ENCODE measurements around the gene LRCOL1.

LRCOL1 gene

DNA sequence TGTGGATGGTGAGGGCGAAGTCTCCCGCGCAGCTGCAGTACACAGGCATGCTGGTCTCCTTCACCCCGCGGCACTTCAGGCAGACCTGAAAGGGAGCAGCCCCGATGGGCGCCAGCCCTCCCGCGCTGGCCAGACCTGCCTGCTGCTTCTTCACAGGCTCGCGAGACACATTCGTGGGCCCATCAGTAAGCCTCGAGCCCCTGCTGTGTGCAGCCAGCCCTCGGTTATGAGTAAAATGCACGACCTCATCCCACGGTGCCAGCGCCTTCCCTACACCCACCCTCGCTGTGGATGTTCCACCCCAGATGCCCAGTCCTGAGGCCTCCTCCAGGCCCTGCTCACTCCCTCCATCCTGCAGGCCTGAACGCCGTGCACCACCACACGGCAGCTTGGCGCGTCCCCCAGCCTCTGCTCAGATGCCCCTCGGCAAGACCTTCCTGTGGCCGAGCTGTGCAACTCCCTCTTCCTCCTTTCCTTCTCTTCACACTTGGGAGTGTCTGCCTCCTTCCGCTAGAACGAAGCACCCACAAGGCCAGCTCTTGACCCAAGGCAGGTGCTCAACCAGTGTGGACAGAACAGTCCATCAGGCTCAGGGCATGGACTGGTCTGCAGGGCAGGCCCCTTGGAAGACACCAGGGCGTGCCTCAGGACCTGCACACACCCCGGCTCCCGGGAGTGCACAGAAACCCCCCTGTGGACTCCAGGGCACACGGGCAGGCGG is 14.7 kb upstream of the LRCOL1 start:
- Mint-ChIP-seq H3K4me3 (no peak overlapping the region), H3K4me1 (peaks cover 8% of the 10 kb centered on the region), H3K27me3 (peaks cover 12% of the 10 kb centered on the region), H3K9me3 (no peaks in the 10 kb centered on the region), H3K27ac (no peak overlapping the region)
- ATAC-seq (no peak), DNase-seq (no peak)

DNA sequence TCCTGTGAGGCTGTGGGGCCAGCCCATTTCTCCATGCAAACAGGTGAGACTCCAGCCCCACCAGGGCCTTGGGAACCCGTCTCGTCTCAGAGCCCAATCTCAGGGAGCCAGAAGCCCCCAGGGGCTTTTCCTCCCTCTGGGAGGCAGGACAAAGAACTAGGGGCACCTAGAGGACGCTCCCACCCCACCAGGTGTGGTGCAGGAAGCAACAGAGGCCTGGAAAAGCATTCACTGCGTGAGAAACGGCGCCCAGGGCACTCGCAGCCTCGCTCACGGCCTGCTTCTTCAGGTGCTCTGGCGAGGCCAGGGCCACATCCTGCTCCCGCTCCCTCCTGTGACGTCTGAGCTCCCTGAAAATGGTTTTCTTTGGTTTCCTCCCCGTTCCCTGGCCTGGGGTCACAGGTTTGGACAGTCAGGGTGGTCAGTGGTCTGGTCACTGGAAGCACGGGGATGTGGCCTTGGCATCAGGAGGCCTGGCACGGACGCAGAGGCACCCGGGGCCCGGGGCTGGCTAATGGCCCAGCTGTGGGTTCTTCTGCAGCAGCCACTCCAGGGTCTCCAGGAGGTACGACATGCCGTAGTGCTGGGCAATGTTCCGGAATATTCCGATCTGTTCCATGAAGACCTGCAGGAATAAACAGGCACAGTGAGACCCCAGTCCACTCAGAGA is 13.9 kb upstream of the LRCOL1 start:
- H3K27me3 Mint-ChIP-seq: peaks cover 15% of the 10 kb centered on the region
- H3K27ac Mint-ChIP-seq: no peak overlapping the region
- ATAC-seq (no peak), DNase-seq (no peak)
- H3K9me3 Mint-ChIP-seq: no peaks in the 10 kb centered on the region
- peaks cover 8% of the 10 kb centered on the region for H3K4me1 Mint-ChIP-seq
- no peak overlapping the region for H3K4me3 Mint-ChIP-seq

DNA sequence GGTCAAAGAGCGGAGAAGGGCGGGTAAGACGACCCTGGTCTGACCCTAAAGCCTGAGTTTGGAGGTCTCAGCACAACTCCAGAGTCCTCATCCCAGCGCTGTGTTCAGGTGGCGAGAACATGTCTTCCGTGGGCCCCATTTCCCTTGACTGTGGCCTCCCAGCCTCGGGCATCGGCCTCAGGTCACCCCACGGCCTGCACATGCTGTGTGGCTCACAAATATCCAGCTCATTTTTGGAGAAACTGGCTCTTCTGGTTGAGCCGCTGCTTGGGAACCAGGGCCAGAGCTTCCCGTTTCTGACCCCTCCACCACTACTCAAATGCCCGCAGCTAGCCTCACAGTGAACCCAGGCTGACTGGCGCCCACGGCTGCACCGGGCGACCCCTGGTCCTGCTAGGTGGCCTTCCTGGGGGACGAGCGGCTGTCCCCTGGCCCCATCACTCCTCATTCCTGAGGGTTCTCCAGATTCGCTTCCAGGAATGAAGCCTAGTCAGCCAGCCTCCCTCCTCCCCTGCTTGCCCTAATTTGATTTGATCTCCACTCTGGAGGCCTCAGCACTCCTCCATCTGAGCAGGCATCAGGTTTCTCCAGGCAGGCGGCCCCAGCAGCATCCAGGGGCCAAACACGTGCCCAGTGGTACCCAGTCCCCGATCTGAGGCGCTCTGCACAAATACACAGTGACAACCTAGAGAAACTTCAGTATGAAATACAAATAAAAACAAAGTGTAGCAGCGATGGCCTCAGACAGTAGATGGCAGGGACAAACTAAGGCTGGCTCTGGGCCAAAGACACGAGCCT is 12.9 kb upstream of the LRCOL1 start:
- H3K4me1 Mint-ChIP-seq: peaks cover 8% of the 10 kb centered on the region
- no peak for DNase-seq
- H3K4me3 Mint-ChIP-seq: no peak overlapping the region
- H3K27ac Mint-ChIP-seq: peak overlapping the region in 1 of 2 donors; percentile 87
- no peak for ATAC-seq
- peaks cover 17% of the 10 kb centered on the region for H3K27me3 Mint-ChIP-seq
- no peaks in the 10 kb centered on the region for H3K9me3 Mint-ChIP-seq

DNA sequence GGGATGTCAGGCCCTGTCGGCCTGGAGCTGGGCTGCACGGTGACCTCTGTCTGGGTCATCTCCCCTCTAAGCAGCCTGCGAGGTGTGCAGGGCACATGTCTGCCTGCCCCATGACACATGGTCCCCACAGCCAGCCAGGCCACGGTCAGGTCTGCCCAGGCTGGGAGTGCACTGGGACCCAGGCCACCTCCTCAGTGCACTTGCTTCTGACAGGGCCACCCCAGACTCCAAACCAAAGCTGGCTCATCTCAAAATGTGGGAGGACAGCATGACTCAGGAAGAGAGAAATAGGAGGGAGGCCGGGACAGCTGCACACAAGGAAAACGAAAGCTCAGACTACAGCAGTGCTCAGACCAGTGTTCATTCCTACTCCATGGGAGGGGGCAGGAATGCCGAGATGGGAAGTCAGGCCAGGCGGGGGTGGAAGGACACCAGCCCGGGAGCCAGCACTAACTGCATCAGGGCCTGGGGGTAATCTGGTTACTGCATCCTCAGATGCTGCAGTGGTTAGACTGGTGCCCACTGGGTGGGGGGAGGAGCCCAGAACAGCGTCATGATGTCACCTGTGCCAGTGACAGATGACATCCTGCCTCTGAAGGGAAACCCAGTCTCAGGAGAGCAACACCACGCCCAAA is 12.2 kb upstream of the LRCOL1 start:
- Mint-ChIP-seq H3K27ac (no peak overlapping the region), H3K9me3 (peaks cover 5 to 6% of the 10 kb centered on the region in 2 donors), H3K4me1 (peaks cover 16% of the 10 kb centered on the region), H3K4me3 (no peak overlapping the region), H3K27me3 (peaks cover 24% of the 10 kb centered on the region)
- DNase-seq (no peak), ATAC-seq (no peak)

DNA sequence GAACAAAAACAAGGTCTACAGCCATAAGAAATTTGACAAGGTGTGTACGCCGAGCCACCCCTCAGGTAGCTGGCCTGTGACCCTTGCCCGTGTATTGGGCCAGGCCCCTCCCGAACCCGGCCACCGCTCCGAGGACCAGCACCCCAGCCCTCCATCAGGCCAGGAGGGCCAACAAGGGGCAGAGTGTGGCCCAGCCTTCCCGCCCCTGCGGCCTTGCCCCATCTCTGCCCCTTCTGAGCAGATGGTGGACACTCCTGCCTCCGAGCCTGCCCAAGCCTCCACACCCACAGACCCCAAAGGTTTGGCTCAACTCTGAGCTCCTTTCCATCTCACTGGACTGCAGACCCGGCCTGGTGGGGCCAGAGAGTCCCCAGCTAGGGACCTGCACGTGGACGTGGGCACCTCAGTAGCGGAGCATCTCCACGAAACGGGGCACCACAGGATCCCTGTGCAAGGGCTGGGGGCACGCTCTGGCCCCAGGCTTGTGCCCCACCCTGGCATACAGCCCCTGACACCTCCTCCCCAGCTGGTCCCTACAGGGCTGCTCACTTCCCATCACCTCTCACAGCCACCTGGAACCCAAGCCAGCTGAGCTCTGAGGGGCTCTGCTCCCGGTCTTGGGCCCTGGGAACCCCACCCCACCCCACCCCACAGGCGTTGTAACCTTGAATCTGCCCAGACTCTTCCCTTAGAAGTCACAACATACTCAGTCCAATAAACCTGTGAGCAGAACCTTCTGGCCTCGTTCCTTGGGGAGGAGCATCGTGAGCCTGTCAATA is 11.5 kb upstream of the LRCOL1 start:
- ATAC-seq: no peak
- peak overlapping the region in 1 of 2 donors; percentile 34 for H3K27ac Mint-ChIP-seq

DNA sequence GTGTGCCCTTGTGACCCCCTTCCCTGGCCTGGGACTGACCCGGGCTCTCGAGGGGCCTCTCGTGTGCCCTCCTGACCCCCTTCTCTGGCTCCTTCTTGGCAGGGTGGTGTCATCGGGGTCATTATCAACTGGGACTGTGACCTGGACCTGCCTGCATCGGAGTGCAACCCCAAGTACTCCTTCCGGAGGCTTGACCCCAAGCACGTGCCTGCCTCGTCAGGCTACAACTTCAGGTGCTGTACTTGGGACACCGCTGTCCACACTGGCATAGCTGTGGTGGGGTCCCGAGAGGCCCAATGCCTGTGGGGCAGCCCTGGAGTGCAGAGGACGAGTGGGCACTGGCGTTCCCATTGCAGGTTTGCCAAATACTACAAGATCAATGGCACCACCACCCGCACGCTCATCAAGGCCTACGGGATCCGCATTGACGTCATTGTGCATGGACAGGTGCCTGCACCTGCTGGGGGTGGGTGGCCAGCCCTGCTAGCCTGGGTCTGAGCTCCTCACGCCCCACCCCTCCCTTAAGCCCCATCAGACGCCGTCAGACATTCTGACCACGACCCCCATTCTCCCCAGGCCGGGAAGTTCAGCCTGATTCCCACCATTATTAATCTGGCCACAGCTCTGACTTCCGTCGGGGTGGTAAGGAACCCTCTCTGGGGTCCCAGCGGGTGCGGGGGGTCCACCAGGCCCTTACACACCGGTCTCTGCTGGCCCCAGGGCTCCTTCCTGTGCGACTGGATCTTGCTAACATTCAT is 10.7 kb upstream of the LRCOL1 start:
- ATAC-seq (no peak), DNase-seq (no peak)
- Mint-ChIP-seq H3K9me3 (peaks cover 8 to 9% of the 10 kb centered on the region in 2 donors), H3K4me3 (no peak overlapping the region), H3K27ac (no peak overlapping the region), H3K4me1 (peaks cover 17% of the 10 kb centered on the region), H3K27me3 (peaks cover 39% of the 10 kb centered on the region)

More for the DNA sequence above, 11.5 kb upstream of the LRCOL1 start:
- no peak for DNase-seq
- H3K4me1 Mint-ChIP-seq: peaks cover 17% of the 10 kb centered on the region
- peaks cover 5 to 8% of the 10 kb centered on the region in 2 donors for H3K9me3 Mint-ChIP-seq
- no peak overlapping the region for H3K4me3 Mint-ChIP-seq
- peaks cover 31% of the 10 kb centered on the region for H3K27me3 Mint-ChIP-seq

DNA sequence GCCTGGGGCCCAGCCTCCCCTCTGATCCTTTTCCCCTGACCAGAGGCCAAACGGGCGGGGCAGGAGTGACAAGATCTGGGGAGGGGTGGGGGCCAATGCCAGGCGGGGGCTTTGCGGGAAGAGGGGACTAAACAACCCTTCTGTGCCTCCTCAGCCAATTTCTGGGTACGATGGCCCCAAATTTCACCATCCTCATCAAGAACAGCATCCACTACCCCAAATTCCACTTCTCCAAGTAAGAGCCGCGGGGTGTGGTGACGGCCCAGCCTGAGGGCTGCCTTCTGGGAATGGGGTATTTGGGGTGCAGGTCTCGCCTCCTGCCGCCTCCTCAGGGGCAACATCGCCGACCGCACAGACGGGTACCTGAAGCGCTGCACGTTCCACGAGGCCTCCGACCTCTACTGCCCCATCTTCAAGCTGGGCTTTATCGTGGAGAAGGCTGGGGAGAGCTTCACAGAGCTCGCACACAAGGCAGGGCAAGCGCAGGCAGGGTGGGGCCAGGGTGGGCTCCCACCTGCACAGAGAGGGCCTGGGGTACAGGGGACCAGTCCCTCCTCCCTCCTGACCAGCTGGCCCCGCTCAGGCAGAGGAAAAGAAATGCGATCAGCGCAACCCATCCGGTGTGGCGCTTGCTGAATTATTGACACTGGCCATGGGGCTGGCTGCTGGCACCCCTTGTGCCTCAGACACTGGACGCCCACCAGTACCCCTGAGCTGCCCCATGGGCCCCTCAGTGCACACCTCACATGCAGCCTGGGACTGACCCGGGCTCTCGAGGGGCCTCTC is 9.9 kb upstream of the LRCOL1 start:
- H3K27ac Mint-ChIP-seq: no peak overlapping the region
- ATAC-seq (peak; percentile 13), DNase-seq (no peak)
- peaks cover 8 to 9% of the 10 kb centered on the region in 2 donors for H3K9me3 Mint-ChIP-seq
- peaks cover 22% of the 10 kb centered on the region for H3K4me1 Mint-ChIP-seq
- H3K27me3 Mint-ChIP-seq: peaks cover 47% of the 10 kb centered on the region
- no peak overlapping the region for H3K4me3 Mint-ChIP-seq

DNA sequence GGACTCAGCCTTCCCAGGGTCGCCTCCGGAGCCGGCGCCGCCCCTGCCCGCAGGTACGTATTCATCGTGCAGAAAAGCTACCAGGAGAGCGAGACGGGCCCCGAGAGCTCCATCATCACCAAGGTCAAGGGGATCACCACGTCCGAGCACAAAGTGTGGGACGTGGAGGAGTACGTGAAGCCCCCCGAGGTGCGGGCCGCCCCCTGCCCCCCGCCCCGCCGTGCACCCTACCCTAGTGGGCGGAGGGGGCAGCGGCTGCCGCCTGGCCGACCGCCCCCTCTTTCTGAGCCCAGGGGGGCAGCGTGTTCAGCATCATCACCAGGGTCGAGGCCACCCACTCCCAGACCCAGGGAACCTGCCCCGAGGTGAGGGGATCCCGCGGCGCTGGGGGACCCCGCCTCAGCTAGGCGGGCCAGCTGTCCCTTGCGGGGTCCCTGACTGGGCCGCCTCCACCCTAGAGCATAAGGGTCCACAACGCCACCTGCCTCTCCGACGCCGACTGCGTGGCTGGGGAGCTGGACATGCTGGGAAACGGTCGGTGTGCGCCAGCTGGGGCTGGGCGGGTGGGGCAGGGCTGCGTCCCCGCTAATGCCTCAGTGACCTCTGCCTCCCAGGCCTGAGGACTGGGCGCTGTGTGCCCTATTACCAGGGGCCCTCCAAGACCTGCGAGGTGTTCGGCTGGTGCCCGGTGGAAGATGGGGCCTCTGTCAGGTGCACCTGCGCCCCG is 9.2 kb upstream of the LRCOL1 start:
- Mint-ChIP-seq H3K27me3 (peaks cover 54% of the 10 kb centered on the region), H3K4me3 (no peak overlapping the region), H3K4me1 (peaks cover 28% of the 10 kb centered on the region), H3K27ac (no peak overlapping the region), H3K9me3 (peaks cover 8 to 9% of the 10 kb centered on the region in 2 donors)
- DNase-seq (no peak), ATAC-seq (peak; percentile 8)

DNA sequence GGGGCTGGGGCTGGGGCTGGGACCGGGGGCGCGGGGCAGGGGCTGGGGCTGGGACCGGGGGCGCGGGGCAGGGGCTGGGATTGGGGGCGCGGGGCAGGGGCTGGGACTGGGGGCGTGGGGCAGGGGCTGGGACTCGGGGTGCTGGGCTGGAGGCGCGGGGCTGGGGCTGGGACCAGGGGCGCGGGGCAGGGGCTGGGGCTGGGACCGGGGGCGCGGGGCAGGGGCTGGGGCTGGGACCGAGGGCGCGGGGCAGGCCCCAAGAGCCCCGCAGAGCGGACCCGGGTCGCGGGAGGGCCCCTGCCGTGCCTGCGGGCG is 8.6 kb upstream of the LRCOL1 start:
- Mint-ChIP-seq H3K4me3 (no peak overlapping the region), H3K9me3 (peaks cover 8 to 9% of the 10 kb centered on the region in 2 donors), H3K27me3 (peaks cover 54% of the 10 kb centered on the region), H3K27ac (no peak overlapping the region), H3K4me1 (peaks cover 28% of the 10 kb centered on the region)
- peak; percentile 17 for ATAC-seq
- no peak for DNase-seq

DNA sequence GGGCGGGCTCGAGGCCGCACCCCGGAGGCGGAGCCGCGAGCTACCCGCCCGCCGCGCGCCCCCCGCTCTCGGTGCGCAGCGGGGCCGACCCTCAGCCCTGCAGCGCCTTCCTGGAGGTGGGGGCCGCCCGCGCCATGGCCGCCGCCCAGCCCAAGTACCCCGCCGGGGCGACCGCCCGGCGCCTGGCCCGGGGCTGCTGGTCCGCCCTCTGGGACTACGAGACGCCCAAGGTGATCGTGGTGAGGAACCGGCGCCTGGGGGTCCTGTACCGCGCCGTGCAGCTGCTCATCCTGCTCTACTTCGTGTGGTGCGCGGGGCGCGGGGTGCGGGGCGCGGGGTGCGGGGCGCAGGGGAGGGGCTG is 8.3 kb upstream of the LRCOL1 start, which contains the start of gene P2RX2:
Gene P2RX2 (plus strand): TSS at position 94 of the 361 bp plus-strand sequence. CDS start 41 bp downstream, at position 135.
- no peak for ATAC-seq
- Mint-ChIP-seq H3K4me3 (peak within 1 kb of the TSS; percentile 33 to 62), H3K27me3 (peaks cover 54% of the 10 kb centered on the region), H3K9me3 (peaks cover 8 to 9% of the 10 kb centered on the region in 2 donors), H3K27ac (peak within 1 kb of the TSS in 1 of 2 donors; percentile 95), H3K4me1 (peaks cover 28% of the 10 kb centered on the region)
- DNase-seq: no peak

DNA sequence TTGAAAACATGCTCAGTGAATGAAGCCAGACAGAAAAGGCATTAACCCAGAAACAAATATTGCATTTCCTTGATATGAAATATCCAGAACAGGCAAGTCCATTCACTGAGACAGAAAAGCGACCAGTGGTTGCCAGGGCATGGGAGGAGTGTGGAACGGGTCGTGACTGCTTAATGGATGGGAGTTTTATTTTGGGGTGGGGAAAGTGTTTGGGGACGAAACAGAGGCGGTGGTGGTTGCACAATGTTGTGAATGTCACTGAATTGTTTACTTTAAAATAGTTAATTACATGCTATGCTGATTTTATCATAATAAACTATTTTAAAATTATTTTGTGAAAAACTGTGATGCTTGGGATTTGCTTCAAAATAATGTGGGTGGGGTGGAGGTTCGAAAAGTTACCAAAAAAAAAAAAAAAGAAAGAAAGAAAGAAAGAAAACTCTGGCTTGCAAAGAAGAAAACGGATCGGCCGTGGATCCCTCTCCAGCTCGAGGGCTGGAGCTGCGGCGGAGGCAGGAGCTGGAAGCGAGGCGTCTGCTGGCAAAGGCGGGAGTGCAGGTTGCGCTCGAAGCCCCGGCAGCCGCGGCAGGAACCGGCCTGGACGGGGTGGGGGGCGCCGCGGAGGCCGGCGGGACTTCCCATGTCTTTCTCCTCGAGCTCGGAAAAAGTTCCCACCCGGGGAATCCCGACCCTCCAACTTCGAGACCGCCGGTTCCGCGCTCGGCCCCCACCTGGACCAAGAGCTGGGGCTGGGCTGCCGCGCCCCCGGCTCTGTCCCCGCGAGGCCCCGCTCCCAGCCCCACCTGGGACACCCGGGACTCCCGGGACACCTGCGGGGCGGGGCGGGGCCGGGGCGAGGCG is 7.7 kb upstream of the LRCOL1 start:
- Mint-ChIP-seq H3K9me3 (peaks cover 8 to 9% of the 10 kb centered on the region in 2 donors), H3K27me3 (peaks cover 54% of the 10 kb centered on the region), H3K4me3 (peak overlapping the region; percentile 33 to 62), H3K27ac (peak overlapping the region in 1 of 2 donors; percentile 95), H3K4me1 (peaks cover 28% of the 10 kb centered on the region)
- no peak for ATAC-seq
- DNase-seq: no peak

DNA sequence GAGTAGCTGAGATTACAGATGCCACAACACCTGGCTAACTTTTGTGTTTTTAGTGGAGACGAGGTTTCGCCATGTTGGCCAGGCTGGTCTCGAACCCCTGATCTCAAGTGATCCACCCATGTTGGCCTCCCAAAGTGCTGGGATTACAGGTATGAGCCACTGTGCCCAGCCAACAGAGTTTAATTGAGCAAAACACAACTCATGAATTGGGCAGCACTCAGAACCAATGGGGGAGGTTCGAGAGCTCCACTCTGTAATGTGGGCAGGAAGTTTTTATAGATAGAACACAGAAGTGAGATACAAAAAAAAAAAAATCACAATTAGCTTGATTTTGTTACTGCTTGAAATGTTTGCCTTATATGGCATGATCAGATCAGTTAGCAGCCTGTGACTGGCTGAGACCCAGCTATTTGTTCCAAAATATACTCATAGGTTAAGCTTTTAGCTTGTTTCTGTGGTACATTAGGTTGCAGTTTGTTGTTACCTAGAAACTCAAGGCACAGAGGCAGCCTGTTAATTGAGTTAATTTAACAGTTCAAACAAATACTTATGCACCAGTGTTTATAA is 6.8 kb upstream of the LRCOL1 start:
- H3K9me3 Mint-ChIP-seq: peaks cover 8 to 9% of the 10 kb centered on the region in 2 donors
- H3K4me3 Mint-ChIP-seq: no peak overlapping the region
- no peak for ATAC-seq
- no peak for DNase-seq
- peaks cover 21% of the 10 kb centered on the region for H3K4me1 Mint-ChIP-seq
- H3K27me3 Mint-ChIP-seq: peaks cover 54% of the 10 kb centered on the region
- H3K27ac Mint-ChIP-seq: no peak overlapping the region
